Adrenal gland (tissue), 12 donors: ENCODE results near the gene NUTF2. TPM values are rescaled to one million over a fixed set of nuclear protein-coding genes. Genes with fewer than 3 reads are reported as not detected.
"Not testable (repeated sequence)": the region's sequence is repeated elsewhere in the genome, so short reads cannot be mapped to it uniquely, and the experiment has no call there.

ENCODE experiments used
- DNase-seq, 7 donors: peaks; one replicate each; pipeline ENCODE4 v3.0.0-alpha.2; 2019 to 2020
- H3K27ac ChIP-seq, 5 donors: fragments of 200-600 bp; sonication (generic) in 4 of 5; 1 replicate in 3 of 5; 2 replicates in 2 of 5; pipeline versions ENCODE4 v1.5.1 to v1.8.0; 2016 to 2020; ENCODE audit warnings: mild to moderate bottlenecking in 1 of 5
- H3K27me3 ChIP-seq: fragments of 200-600 bp; 2 replicates; pipeline ENCODE4 v1.8.0; 2021
- H3K36me3 ChIP-seq, 2 donors: fragments of 200-600 bp; replicated peaks in 1 of 2; 1 replicate in 1 of 2; 2 replicates in 1 of 2; pipeline versions ENCODE4 v1.5.1 to v1.8.0; 2018 to 2022
- H3K4me1 ChIP-seq, 2 donors: fragments of 200-600 bp; replicated peaks in 1 of 2; 1 replicate in 1 of 2; 2 replicates in 1 of 2; pipeline versions ENCODE4 v1.5.1 to v1.8.0; 2018 to 2021
- H3K4me3 ChIP-seq, 4 donors: fragments of 200-600 bp; sonication (generic) in 3 of 4; one replicate each; pipeline ENCODE4 v1.5.1; 2016 to 2018
- H3K9me3 ChIP-seq, 3 donors: fragments of 200-600 bp; sonication (generic) in 1 of 3; replicated peaks in 1 of 3; 1 replicate in 2 of 3; 2 replicates in 1 of 3; pipeline versions ENCODE4 v1.5.1 to v1.8.0; 2016 to 2021
- CTCF ChIP-seq, 6 experiments: fragments of 450-650 bp in 4 of 6; fragments of 200-600 bp in 2 of 6; sonication (generic) in 1 of 6; IDR thresholded peaks; 1 replicate in 5 of 6; 2 replicates in 1 of 6; pipeline versions ENCODE4 v1.5.1 to v1.8.0; 2016 to 2021; ENCODE audit warnings: antibody characterized with exemption in 6 of 6, mild to moderate bottlenecking in 2 of 6, moderate library complexity in 1 of 6
- POLR2A ChIP-seq, 2 donors: fragments of 450-650 bp; IDR thresholded peaks; one replicate each; pipeline ENCODE4 v1.6.1; 2017; ENCODE audit warnings: antibody characterized with exemption in 2 of 2, mild to moderate bottlenecking in 2 of 2, moderate library complexity in 1 of 2
- WGBS, 4 donors: extraction: QIAGEN DNeasy Blood & Tissue Kit in 2 of 4; methylation state at CpG; one replicate each; pipeline versions ENCODE4 v1.1.5 to v1.1.7; 2013 to 2017; 5-methylcytosine and 5-hydroxymethylcytosine counted together
- intact Hi-C, 2 donors: fragments of 100-400 bp; cut with DNase I; formaldehyde crosslinking; loops; one replicate each; pipeline versions ENCODE4 v1.14.1 to v1.15.0; 2022 to 2023
- polyA plus RNA-seq, 3 donors: library from polyadenylated mRNA; stranded (reverse); fragments of 200-250 nt in 2 of 3; fragments of 350-450 nt in 1 of 3; fragmentation: Illumina TruSeq in 1 of 3; extraction: RNeasy Lipid Tissue Mini Kit (QIAGEN cat#74804) in 1 of 3; gene quantifications; one replicate each; pipeline ENCODE4 v1.2.3, GENCODE V29; 2013 to 2014
- total RNA-seq, 9 donors: library from RNA; depleted of rRNA in 4 of 9; stranded (reverse); fragments of >200 nt in 4 of 9; fragments of 120-200 nt in 1 of 9; fragmentation: NEBNext Ultra II Directional in 1 of 9; extraction: Animal tissue kit (Norgen Biotek cat#: 25700) in 1 of 9; gene quantifications; one replicate each; pipeline versions ENCODE4 v1.1.0 to v1.2.4, GENCODE V29; 2013 to 2023
- donor health status: healthy with polysubstance abuse.
- donor health status: Bipolar disorder and iron deficiency.
- donor health status: DM: yes; HTN: yes; CAD: no.
- donor health status: DM: no; HTN: no; CAD: no.
- donor health status: DM: no; HTN: no; CAD: no.
- donor health status: DM: yes; HTN: yes; CAD: no.

NUTF2 gene
- total and polyA plus RNA-seq, 12 donors = 30.0 to 201 (median 87.1) TPM

- no peak for DNase-seq
- peaks cover 0 to 24% of the 10 kb centered on the region in 2 donors for H3K36me3 ChIP-seq
- TF ChIP-seq POLR2A (IDR thresholded peaks at IDR 0.05) = no peak
- TF ChIP-seq CTCF (IDR thresholded peaks at IDR 0.05) = no peak
- no peaks in the 10 kb centered on the region for H3K27me3 ChIP-seq
- no peaks in the 10 kb centered on the region for H3K9me3 ChIP-seq
- no peak overlapping the region for H3K4me3 ChIP-seq
- H3K4me1 ChIP-seq = peaks cover 31 to 38% of the 10 kb centered on the region in 2 donors
- 87 to 93% (median 89%) methylated on average over 6 of the region's 6 CpGs for WGBS, 4 donors
- H3K27ac ChIP-seq = peak overlapping the region in 2 of 5 donors; percentile 2 to 88
- intact Hi-C loops = loop anchor here in 1 of 2 donors (10.0 kb wide), 1 partner anchor 47 kb away; no protein-coding TSS in a partner anchor
Observed at GRCh38 chr16:67861877-67862276, 15.1 kb downstream of the NUTF2 start.

- peaks cover 22 to 28% of the 10 kb centered on the region in 2 donors for H3K4me1 ChIP-seq
- H3K4me3 ChIP-seq = no peak overlapping the region
- peaks cover 0 to 33% of the 10 kb centered on the region in 2 donors for H3K36me3 ChIP-seq
- peak; percentile 80 to 93 (median 92) for DNase-seq
- intact Hi-C loops = loop anchor here in 1 of 2 donors (10.0 kb wide), 1 partner anchor 48 kb away; no protein-coding TSS in a partner anchor
- no peaks in the 10 kb centered on the region for H3K27me3 ChIP-seq
- H3K27ac ChIP-seq = peak overlapping the region; percentile 39 to 88 (median 75)
- H3K9me3 ChIP-seq = no peaks in the 10 kb centered on the region
- 41 to 60% (median 50%) methylated on average over 11 of the region's 11 CpGs for WGBS, 4 donors
- no peak for TF ChIP-seq CTCF (IDR thresholded peaks at IDR 0.05)
- TF ChIP-seq POLR2A (IDR thresholded peaks at IDR 0.05) = peak in 1 of 2 donors; percentile 64
Observed at GRCh38 chr16:67862623-67863583, 16.2 kb downstream of the NUTF2 start.

GRCh38 chr16:67864044-67864443, 17.3 kb downstream of the NUTF2 start:
- not testable (repeated sequence) for DNase-seq, H3K27me3 ChIP-seq, H3K9me3 ChIP-seq, H3K4me3 ChIP-seq
- 92 to 98% (median 94%) methylated on average over 6 of the region's 6 CpGs for WGBS, 4 donors
- peaks cover 17 to 23% of the 10 kb centered on the region in 2 donors for H3K4me1 ChIP-seq
- intact Hi-C loops = loop anchor here in 1 of 2 donors (10.0 kb wide), 1 partner anchor 49 kb away; no protein-coding TSS in a partner anchor
- H3K36me3 ChIP-seq = peaks cover 0 to 44% of the 10 kb centered on the region in 2 donors
- H3K27ac ChIP-seq = peak overlapping the region in 4 of 5 donors; percentile 63 to 88 (median 79)

- H3K27ac ChIP-seq = peak overlapping the region in 2 of 5 donors; percentile 11 to 88
- peaks cover 17 to 23% of the 10 kb centered on the region in 2 donors for H3K4me1 ChIP-seq
- H3K36me3 ChIP-seq = peaks cover 0 to 48% of the 10 kb centered on the region in 2 donors
- H3K9me3 ChIP-seq = no peaks in the 10 kb centered on the region
- WGBS, 4 donors = 58 to 83% (median 72%) methylated on average over 1 to 2 of the region's 2 CpGs
- no peak for TF ChIP-seq POLR2A (IDR thresholded peaks at IDR 0.05)
- no peak for TF ChIP-seq CTCF (IDR thresholded peaks at IDR 0.05)
- H3K27me3 ChIP-seq = no peaks in the 10 kb centered on the region
- DNase-seq = no peak
- intact Hi-C loops = loop anchor here in 1 of 2 donors (10.0 kb wide), 1 partner anchor 50 kb away; no protein-coding TSS in a partner anchor
- H3K4me3 ChIP-seq = no peak overlapping the region
Observed at GRCh38 chr16:67864594-67864993, 17.9 kb downstream of the NUTF2 start.
